H9 (cell line): ENCODE measurements around the gene OMA1. TPM values are rescaled to one million over a fixed set of nuclear protein-coding genes. Genes with fewer than 3 reads are reported as not detected.

Source experiments
- DNase-seq: peaks from one replicate; pipeline ENCODE4 v3.0.0-alpha.2; 2017
- H2AFZ ChIP-seq: one replicate; pipeline ENCODE4 v1.6.1; 2013; ENCODE audit warnings: mild to moderate bottlenecking, low read length, control low read depth, moderate library complexity
- H2AK5ac ChIP-seq: 2 replicates; pipeline ENCODE4 v1.6.1; 2013; ENCODE audit warnings: low read length, control low read depth, mixed read lengths; ENCODE audit not compliant: insufficient read length
- H2BK120ac ChIP-seq: one replicate; pipeline ENCODE4 v1.6.1; 2013; ENCODE audit warnings: low read depth, mild to moderate bottlenecking, low read length, control low read depth, inconsistent platforms; ENCODE audit not compliant: poor library complexity, severe bottlenecking
- H2BK12ac ChIP-seq: 2 replicates; pipeline ENCODE4 v1.6.1; 2013; ENCODE audit warnings: low read length, control low read depth, mixed read lengths, low read depth; ENCODE audit not compliant: insufficient read length
- H2BK15ac ChIP-seq: 2 replicates; pipeline ENCODE4 v1.6.1; 2013; ENCODE audit warnings: low read depth, low read length, control low read depth
- H2BK20ac ChIP-seq: one replicate; pipeline ENCODE4 v1.6.1; 2013; ENCODE audit warnings: low read depth, mild to moderate bottlenecking, low read length, control low read depth, inconsistent platforms; ENCODE audit not compliant: poor library complexity, severe bottlenecking
- H2BK5ac ChIP-seq: 2 replicates; pipeline ENCODE4 v1.6.1; 2013; ENCODE audit warnings: low read length, control low read depth, mixed read lengths; ENCODE audit not compliant: insufficient read length
- H3K14ac ChIP-seq: 2 replicates; pipeline ENCODE4 v1.6.1; 2013; ENCODE audit warnings: low read length, control low read depth; ENCODE audit not compliant: insufficient read depth
- H3K18ac ChIP-seq: 2 replicates; pipeline ENCODE4 v1.6.1; 2013; ENCODE audit warnings: low read depth, mild to moderate bottlenecking, mixed read lengths, low read length, control low read depth; ENCODE audit not compliant: insufficient read length
- H3K23ac ChIP-seq: 2 replicates; pipeline ENCODE4 v1.6.1; 2013; ENCODE audit warnings: low read length, control low read depth, mixed read lengths, low read depth; ENCODE audit not compliant: insufficient read length
- H3K23me2 ChIP-seq: 2 replicates; pipeline ENCODE4 v1.6.1; 2013; ENCODE audit warnings: low read depth, mild to moderate bottlenecking, mixed read lengths, low read length, control low read depth; ENCODE audit not compliant: insufficient read length, poor library complexity, severe bottlenecking
- H3K27ac ChIP-seq: 2 replicates; pipeline ENCODE4 v1.5.1; 2013; ENCODE audit warnings: low read length, control low read depth, mixed read lengths, low read depth; ENCODE audit not compliant: insufficient read length
- H3K27me3 ChIP-seq: 2 replicates; pipeline ENCODE4 v1.6.1; 2013; ENCODE audit warnings: low read length, control low read depth, inconsistent platforms; ENCODE audit not compliant: insufficient read depth
- H3K4ac ChIP-seq: 2 replicates; pipeline ENCODE4 v1.6.1; 2013; ENCODE audit warnings: low read depth, mild to moderate bottlenecking, control low read depth, inconsistent platforms, low read length, moderate library complexity
- H3K4me1 ChIP-seq: 2 replicates; pipeline ENCODE4 v1.6.1; 2013; ENCODE audit warnings: low read length, control low read depth, inconsistent platforms; ENCODE audit not compliant: insufficient read depth
- H3K4me2 ChIP-seq: 2 replicates; pipeline ENCODE4 v1.6.1; 2013; ENCODE audit warnings: low read length, control low read depth, mixed read lengths; ENCODE audit not compliant: insufficient read length, insufficient read depth
- H3K56ac ChIP-seq: 2 replicates; pipeline ENCODE4 v1.6.1; 2013; ENCODE audit warnings: low read depth, mild to moderate bottlenecking, mixed read lengths, low read length, control low read depth; ENCODE audit not compliant: insufficient read length
- H3K79me1 ChIP-seq: 2 replicates; pipeline ENCODE4 v1.6.1; 2013; ENCODE audit warnings: low read depth, mild to moderate bottlenecking, moderate library complexity, low read length, control low read depth, inconsistent platforms; ENCODE audit not compliant: insufficient read depth, poor library complexity, severe bottlenecking
- H3K79me2 ChIP-seq: 2 replicates; pipeline ENCODE4 v1.6.1; 2013; ENCODE audit warnings: low read length, control low read depth, inconsistent platforms; ENCODE audit not compliant: insufficient read depth
- H3K9ac ChIP-seq: 2 replicates; pipeline ENCODE4 v1.6.1; 2013; ENCODE audit warnings: low read length, control low read depth, mixed read lengths; ENCODE audit not compliant: insufficient read length; ENCODE audit errors: extremely low read depth
- H3K9me3 ChIP-seq: one replicate; pipeline ENCODE4 v1.6.1; 2013; ENCODE audit warnings: low read depth, low read length, inconsistent platforms; ENCODE audit not compliant: control insufficient read depth
- H3T11ph ChIP-seq: one replicate; pipeline ENCODE4 v1.6.1; 2013; ENCODE audit warnings: mild to moderate bottlenecking, low read length, control low read depth, inconsistent platforms
- H4K20me1 ChIP-seq: one replicate; pipeline ENCODE4 v1.6.1; 2013; ENCODE audit not compliant: control insufficient read depth, insufficient read length, insufficient read depth
- H4K5ac ChIP-seq: 2 replicates; pipeline ENCODE4 v1.6.1; 2013; ENCODE audit warnings: low read depth, mild to moderate bottlenecking, mixed read lengths, low read length, control low read depth; ENCODE audit not compliant: insufficient read length
- H4K8ac ChIP-seq: replicated peaks from 2 replicates; pipeline ENCODE4 v1.6.1; 2013; ENCODE audit warnings: low read length, control low read depth, mixed read lengths, low read depth; ENCODE audit not compliant: insufficient read length
- H4K91ac ChIP-seq: 2 replicates; pipeline ENCODE4 v1.6.1; 2013; ENCODE audit warnings: low read depth, mild to moderate bottlenecking, moderate library complexity, mixed read lengths, low read length, control low read depth; ENCODE audit not compliant: insufficient read length
- H3K27ac Mint-ChIP-seq, 3 experiments: 2 replicates in 2 of 3; 3 replicates in 1 of 3; pipeline ENCODE4 v1.8.0; 2020 to 2021; ENCODE audit warnings: mixed read lengths in 3 of 3, mild to moderate bottlenecking in 1 of 3, moderate library complexity in 1 of 3
- H3K27me3 Mint-ChIP-seq: 2 replicates; pipeline ENCODE4 v1.8.0; 2021; ENCODE audit warnings: low read depth, mild to moderate bottlenecking, moderate library complexity, mixed read lengths
- H3K36me3 Mint-ChIP-seq, 3 experiments: 2 replicates in 2 of 3; 3 replicates in 1 of 3; pipeline ENCODE4 v1.8.0; 2020 to 2021; ENCODE audit warnings: low read depth in 3 of 3, mixed read lengths in 3 of 3; ENCODE audit not compliant: insufficient read depth in 1 of 3
- H3K4me1 Mint-ChIP-seq, 2 experiments: 2 replicates each; pipeline ENCODE4 v1.8.0; 2020; ENCODE audit warnings: mixed read lengths in 2 of 2
- H3K4me3 Mint-ChIP-seq, 2 experiments: 2 replicates in 1 of 2; 3 replicates in 1 of 2; pipeline ENCODE4 v1.8.0; 2020 to 2021; ENCODE audit warnings: mild to moderate bottlenecking in 2 of 2, mixed read lengths in 2 of 2, moderate library complexity in 1 of 2
- H3K9me3 Mint-ChIP-seq, 2 experiments: 2 replicates in 1 of 2; 3 replicates in 1 of 2; pipeline ENCODE4 v1.8.0; 2020; ENCODE audit warnings: mild to moderate bottlenecking in 2 of 2, mixed read lengths in 2 of 2, moderate library complexity in 1 of 2
- WGBS: extraction: QIAGEN DNeasy Blood & Tissue Kit; methylation state at CpG from one replicate; pipeline ENCODE4 v1.1.7; 2013; ENCODE audit warnings: missing lambda C conversion rate, low lambda C conversion rate, mixed read lengths; ENCODE audit not compliant: insufficient read length; ENCODE audit errors: extremely low coverage; 5-methylcytosine and 5-hydroxymethylcytosine counted together
- total RNA-seq: library from RNA; stranded (reverse); gene quantifications from 2 replicates; pipeline ENCODE4 v1.2.1, GENCODE V29; 2021
- TF ChIP-seq, protein P1 (sequence below): fragments of 200-600 bp; sonication (generic); conservative IDR thresholded peaks from 3 replicates; pipeline ENCODE4 v1.8.0; 2021; ENCODE audit warnings: antibody characterized with exemption, mild to moderate bottlenecking

The OMA1 gene
- total RNA-seq, 1 experiment from 2014 or later: 12.9 TPM

DNA sequence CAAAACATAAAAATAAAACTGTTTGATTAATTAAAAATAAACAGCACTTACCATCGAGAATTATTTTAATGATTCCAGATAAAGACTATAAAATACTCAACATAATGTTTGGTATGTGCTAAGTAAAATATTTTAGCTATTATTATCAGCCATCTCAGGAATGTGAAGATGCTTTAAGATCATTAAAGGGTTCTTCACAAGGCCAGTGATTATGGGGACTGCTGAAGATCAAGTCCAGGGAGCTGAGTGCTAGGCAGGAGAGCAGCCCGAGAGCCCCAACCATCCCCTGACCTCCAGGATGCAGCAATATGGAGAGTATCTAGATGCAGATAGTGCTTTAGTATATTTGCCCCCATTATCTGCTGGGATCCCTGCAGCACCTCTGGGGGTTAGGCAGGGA is 35.1 kb upstream of the OMA1 start:
- peaks cover 5% of the 10 kb centered on the region for H3K23me2 ChIP-seq
- H3K27me3 Mint-ChIP-seq: peaks cover 35% of the 10 kb centered on the region
- H3K9me3 Mint-ChIP-seq: peaks cover 0 to under 1% of the 10 kb centered on the region in 2 experiments; a peak in 2 of 5 replicates
- no peak overlapping the region for H3K18ac ChIP-seq
- H3K14ac ChIP-seq: no peak overlapping the region
- H3K27ac ChIP-seq: no peak overlapping the region
- H3K9ac ChIP-seq: no peak overlapping the region
- H3K4me3 Mint-ChIP-seq: no peak overlapping the region
- H2BK5ac ChIP-seq: no peak overlapping the region
- H3K56ac ChIP-seq: no peak overlapping the region
- H3K4me1 ChIP-seq: no peaks in the 10 kb centered on the region; the same call in 1 of the 2 replicates
- TF ChIP-seq, protein P1, sequence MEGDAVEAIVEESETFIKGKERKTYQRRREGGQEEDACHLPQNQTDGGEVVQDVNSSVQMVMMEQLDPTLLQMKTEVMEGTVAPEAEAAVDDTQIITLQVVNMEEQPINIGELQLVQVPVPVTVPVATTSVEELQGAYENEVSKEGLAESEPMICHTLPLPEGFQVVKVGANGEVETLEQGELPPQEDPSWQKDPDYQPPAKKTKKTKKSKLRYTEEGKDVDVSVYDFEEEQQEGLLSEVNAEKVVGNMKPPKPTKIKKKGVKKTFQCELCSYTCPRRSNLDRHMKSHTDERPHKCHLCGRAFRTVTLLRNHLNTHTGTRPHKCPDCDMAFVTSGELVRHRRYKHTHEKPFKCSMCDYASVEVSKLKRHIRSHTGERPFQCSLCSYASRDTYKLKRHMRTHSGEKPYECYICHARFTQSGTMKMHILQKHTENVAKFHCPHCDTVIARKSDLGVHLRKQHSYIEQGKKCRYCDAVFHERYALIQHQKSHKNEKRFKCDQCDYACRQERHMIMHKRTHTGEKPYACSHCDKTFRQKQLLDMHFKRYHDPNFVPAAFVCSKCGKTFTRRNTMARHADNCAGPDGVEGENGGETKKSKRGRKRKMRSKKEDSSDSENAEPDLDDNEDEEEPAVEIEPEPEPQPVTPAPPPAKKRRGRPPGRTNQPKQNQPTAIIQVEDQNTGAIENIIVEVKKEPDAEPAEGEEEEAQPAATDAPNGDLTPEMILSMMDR: no peak
- H2BK120ac ChIP-seq: no peak overlapping the region
- H3K4ac ChIP-seq: no peak overlapping the region
- H3K9me3 ChIP-seq: no peaks in the 10 kb centered on the region
- H4K5ac ChIP-seq: no peak overlapping the region
- no peaks in the 10 kb centered on the region for H3K79me1 ChIP-seq
- H2BK15ac ChIP-seq: no peak overlapping the region
- H2BK12ac ChIP-seq: no peak overlapping the region
- 0 out of 7 replicates have a peak, but pooled peaks cover 0 to under 1% (median 0%) of the 10 kb centered on the region in 3 experiments for H3K36me3 Mint-ChIP-seq
- H3K4me2 ChIP-seq: no peak overlapping the region
- H3T11ph ChIP-seq: no peak overlapping the region
- no peak overlapping the region for H4K8ac ChIP-seq
- H2BK20ac ChIP-seq: no peak overlapping the region
- no peak overlapping the region for H3K27ac Mint-ChIP-seq
- no peak overlapping the region for H2AK5ac ChIP-seq
- no peak overlapping the region for H3K23ac ChIP-seq
- peaks cover 9% of the 10 kb centered on the region; the same call in 1 of the 2 replicates for H3K27me3 ChIP-seq
- no peaks in the 10 kb centered on the region for H3K79me2 ChIP-seq
- H2AFZ ChIP-seq: no peak overlapping the region
- H4K20me1 ChIP-seq: no peaks in the 10 kb centered on the region
- H4K91ac ChIP-seq: no peak overlapping the region
- no CpG with 5 or more reads among the region's 2 CpGs for whole genome bisulfite sequencing
- H3K4me1 Mint-ChIP-seq: peaks cover 8 to 11% of the 10 kb centered on the region in 2 experiments
- DNase-seq: no peak
